Ishikawa (cell line): ENCODE results near the gene KCNK7.

Experiments used
- RAD21 ChIP-seq: IDR thresholded peaks from 2 replicates; pipeline ENCODE4 v1.6.1; 2012; ENCODE audit warnings: low read depth
- REST ChIP-seq: IDR thresholded peaks from 2 replicates; pipeline ENCODE4 v1.6.1; 2012; ENCODE audit warnings: low read depth, mild to moderate bottlenecking
- TAF1 ChIP-seq: IDR thresholded peaks from 2 replicates; pipeline ENCODE4 v1.6.1; 2012; ENCODE audit warnings: low read depth, mild to moderate bottlenecking
- TF ChIP-seq, protein P1 (sequence below): IDR thresholded peaks from 2 replicates; pipeline ENCODE4 v1.6.1; 2012

GRCh38 chr11:65549096-65549495, 46.5 kb downstream of the KCNK7 start:
- TF ChIP-seq RAD21 (no peak), TAF1 (no peak), REST (no peak)
- TF ChIP-seq, protein P1, sequence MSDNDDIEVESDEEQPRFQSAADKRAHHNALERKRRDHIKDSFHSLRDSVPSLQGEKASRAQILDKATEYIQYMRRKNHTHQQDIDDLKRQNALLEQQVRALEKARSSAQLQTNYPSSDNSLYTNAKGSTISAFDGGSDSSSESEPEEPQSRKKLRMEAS = no peak
